Karpas-422 (cell line): ENCODE data around the gene MGAT5B. TPM values are rescaled to one million over a fixed set of nuclear protein-coding genes. Genes with fewer than 3 reads are reported as not detected.

Source experiments
- DNase-seq: peaks from one replicate; pipeline ENCODE4 v3.0.0-alpha.2; 2015
- H2AFZ ChIP-seq: fragments of 200-600 bp; sonication (generic); 2 replicates; pipeline ENCODE4 v1.6.1; 2014; ENCODE audit warnings: antibody characterized with exemption, low read length, mixed read lengths
- H3K27ac ChIP-seq: fragments of 200-600 bp; sonication (generic); 2 replicates; pipeline ENCODE4 v1.5.1; 2014; ENCODE audit warnings: mild to moderate bottlenecking, low read length, moderate library complexity
- H3K27me3 ChIP-seq: fragments of 200-600 bp; sonication (generic); 2 replicates; pipeline ENCODE4 v1.6.1; 2014; ENCODE audit warnings: low read length, mixed read lengths
- H3K36me3 ChIP-seq: fragments of 200-600 bp; sonication (generic); 2 replicates; pipeline ENCODE4 v1.6.1; 2014; ENCODE audit warnings: low read length, mixed read lengths; ENCODE audit not compliant: insufficient read depth
- H3K4me1 ChIP-seq: fragments of 200-600 bp; sonication (generic); 2 replicates; pipeline ENCODE4 v1.6.1; 2014; ENCODE audit warnings: mild to moderate bottlenecking, low read length, mixed read lengths
- H3K4me2 ChIP-seq: fragments of 200-600 bp; sonication (generic); 2 replicates; pipeline ENCODE4 v1.6.1; 2014; ENCODE audit warnings: low read length, low read depth, mild to moderate bottlenecking; ENCODE audit not compliant: poor library complexity, severe bottlenecking
- H3K4me3 ChIP-seq: fragments of 200-600 bp; sonication (generic); 2 replicates; pipeline ENCODE4 v1.5.1; 2014; ENCODE audit warnings: mild to moderate bottlenecking, antibody characterized with exemption, low read length, mixed read lengths
- H3K79me2 ChIP-seq: fragments of 200-600 bp; sonication (generic); 2 replicates; pipeline ENCODE4 v1.6.1; 2014; ENCODE audit warnings: mild to moderate bottlenecking, low read length, mixed read lengths
- H3K9ac ChIP-seq: fragments of 200-600 bp; sonication (generic); 2 replicates; pipeline ENCODE4 v1.6.0; 2014; ENCODE audit warnings: low read length
- H3K9me2 ChIP-seq: fragments of 200-600 bp; sonication (generic), shearing (Covaris generic); replicated peaks from 2 replicates; pipeline ENCODE4 v1.6.0; 2014; ENCODE audit warnings: mild to moderate bottlenecking, low read length, moderate library complexity; ENCODE audit not compliant: insufficient read depth
- H3K9me3 ChIP-seq: fragments of 300-700, 200-600 bp; sonication (generic); 2 replicates; pipeline ENCODE4 v1.6.1; 2014; ENCODE audit warnings: low read length, mixed read lengths
- H4K20me1 ChIP-seq: fragments of 200-600 bp; sonication (generic); 2 replicates; pipeline ENCODE4 v1.6.1; 2014; ENCODE audit warnings: mild to moderate bottlenecking, antibody characterized with exemption, low read length, low read depth; ENCODE audit not compliant: insufficient read depth
- total RNA-seq: library from RNA; depleted of rRNA; stranded (reverse); fragments of >200 nt; shearing (Covaris generic); gene quantifications from 2 replicates; pipeline ENCODE4 v1.2.3, GENCODE V29; 2014; ENCODE audit warnings: low replicate concordance

MGAT5B gene
- total RNA-seq, 1 experiment from 2014 or later = not detected

DNA sequence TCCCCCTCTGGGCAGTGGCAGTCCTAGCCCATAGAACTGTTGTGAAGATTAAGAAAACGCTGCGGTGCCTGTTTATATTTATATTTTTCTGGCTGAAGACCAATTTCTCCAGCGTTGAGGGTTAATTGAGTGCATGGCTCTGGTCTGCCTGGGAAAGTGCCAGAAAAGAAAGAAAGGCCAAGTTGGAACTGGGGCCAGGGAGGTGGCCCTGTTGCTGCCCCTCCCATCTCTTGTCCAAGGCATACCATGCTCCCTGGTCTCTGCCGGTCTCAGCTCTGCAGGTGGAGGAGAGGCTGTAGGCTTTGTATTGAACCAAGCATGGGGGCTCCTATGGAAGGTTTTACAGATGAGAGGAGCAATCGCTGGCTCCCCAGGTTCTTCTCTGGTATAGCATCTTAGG, 124.7 kb downstream of the MGAT5B start:
- H3K79me2 ChIP-seq = no peaks in the 10 kb centered on the region
- H4K20me1 ChIP-seq = no peaks in the 10 kb centered on the region
- H3K9me3 ChIP-seq = no peaks in the 10 kb centered on the region
- H3K4me2 ChIP-seq = no peak overlapping the region
- H2AFZ ChIP-seq = no peak overlapping the region
- H3K4me1 ChIP-seq = peaks cover 7% of the 10 kb centered on the region
- no peaks in the 10 kb centered on the region for H3K9me2 ChIP-seq
- no peaks in the 10 kb centered on the region for H3K27me3 ChIP-seq
- no peak overlapping the region for H3K9ac ChIP-seq
- no peak overlapping the region for H3K4me3 ChIP-seq
- H3K27ac ChIP-seq = no peak overlapping the region
- no peak for DNase-seq
- H3K36me3 ChIP-seq = no peaks in the 10 kb centered on the region

DNA sequence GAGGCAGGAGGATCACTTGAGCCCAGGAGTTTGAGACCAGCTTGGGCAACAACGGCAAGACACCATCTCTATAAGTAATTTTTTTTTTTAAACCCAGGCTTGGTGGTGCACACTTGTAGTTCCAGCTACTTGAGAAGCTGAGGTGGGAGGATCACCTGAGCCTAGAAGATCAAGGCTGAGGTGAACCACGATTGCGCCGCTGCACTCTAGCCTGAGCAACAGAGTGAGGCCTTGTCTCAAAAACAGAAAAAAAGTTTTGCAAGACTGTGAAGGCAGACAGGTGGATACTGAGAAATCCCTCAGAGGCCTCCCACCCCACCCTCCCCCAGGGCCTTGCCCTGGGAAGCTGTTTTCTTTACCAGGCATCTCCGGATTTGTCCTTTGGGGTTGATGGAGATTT, 125.4 kb downstream of the MGAT5B start:
- Histone ChIP-seq H3K4me3 (no peak overlapping the region), H3K27ac (no peak overlapping the region), H3K4me1 (peaks cover 14% of the 10 kb centered on the region), H3K9ac (no peak overlapping the region), H3K4me2 (no peak overlapping the region), H2AFZ (no peak overlapping the region), H3K36me3 (no peaks in the 10 kb centered on the region), H4K20me1 (no peaks in the 10 kb centered on the region), H3K9me2 (no peaks in the 10 kb centered on the region), H3K27me3 (no peaks in the 10 kb centered on the region), H3K9me3 (no peaks in the 10 kb centered on the region), H3K79me2 (no peaks in the 10 kb centered on the region)
- DNase-seq = no peak

DNA sequence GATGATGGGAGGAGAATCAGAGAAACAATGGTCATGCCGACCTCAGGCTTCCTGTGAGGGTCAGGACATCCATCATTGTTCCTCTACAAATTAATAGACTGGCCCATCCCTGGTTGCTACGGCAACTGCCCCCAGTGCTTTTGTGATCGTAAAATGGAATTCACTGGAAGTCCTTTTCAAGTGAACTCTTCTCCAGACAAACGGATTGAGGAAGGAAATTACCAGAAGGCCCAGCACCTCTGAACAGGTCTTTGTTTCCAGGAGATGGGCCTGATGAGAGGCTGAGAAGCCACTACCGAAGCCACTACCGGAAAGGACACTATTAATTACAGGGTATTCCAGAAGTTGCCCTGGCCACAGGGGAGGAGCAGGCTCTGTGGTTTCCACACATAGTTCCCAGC, 126.0 kb downstream of the MGAT5B start:
- H3K79me2 ChIP-seq = no peaks in the 10 kb centered on the region
- no peaks in the 10 kb centered on the region for H3K36me3 ChIP-seq
- H3K4me2 ChIP-seq = no peak overlapping the region
- H3K4me3 ChIP-seq = no peak overlapping the region
- H4K20me1 ChIP-seq = no peaks in the 10 kb centered on the region
- H2AFZ ChIP-seq = no peak overlapping the region
- peaks cover 14% of the 10 kb centered on the region for H3K4me1 ChIP-seq
- no peak overlapping the region for H3K27ac ChIP-seq
- H3K9ac ChIP-seq = no peak overlapping the region
- no peaks in the 10 kb centered on the region for H3K9me3 ChIP-seq
- DNase-seq = no peak
- no peaks in the 10 kb centered on the region for H3K9me2 ChIP-seq
- no peaks in the 10 kb centered on the region for H3K27me3 ChIP-seq

DNA sequence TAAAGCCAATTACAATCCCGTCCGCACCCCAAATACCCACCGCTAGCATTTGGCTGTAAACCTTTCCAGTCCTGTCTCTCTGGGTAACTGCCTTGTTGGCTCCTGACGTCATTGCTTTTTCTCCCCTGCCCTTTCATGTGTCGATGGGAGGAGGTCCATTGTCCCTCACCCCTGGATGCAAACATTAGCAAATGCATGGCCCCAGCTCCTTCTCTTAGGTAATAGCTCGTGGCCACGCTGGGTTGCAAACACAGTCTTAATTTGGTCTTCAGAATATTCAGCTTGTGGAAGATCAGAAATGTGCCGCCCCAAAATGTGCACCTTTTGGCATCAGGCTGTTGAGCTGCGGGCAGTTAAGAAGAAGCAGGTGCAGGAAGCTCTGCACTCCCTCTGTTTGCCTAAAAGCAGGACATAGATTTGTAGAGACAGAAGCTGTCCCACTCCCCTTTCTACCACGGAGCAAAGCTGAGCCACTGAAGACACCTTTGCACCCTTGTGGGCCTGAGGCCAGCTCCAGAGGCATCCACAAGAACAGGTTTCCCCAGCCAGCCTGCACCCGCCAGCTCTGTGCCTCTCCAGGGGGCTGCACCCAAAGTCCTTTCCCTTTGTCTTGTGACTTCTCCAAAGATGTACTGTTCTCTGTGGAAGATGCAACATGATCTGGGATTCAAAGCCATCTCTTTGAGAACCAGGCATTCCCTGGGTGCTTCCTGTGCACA, 127.3 kb downstream of the MGAT5B start:
- DNase-seq = no peak
- Histone ChIP-seq H3K27me3 (no peaks in the 10 kb centered on the region), H3K36me3 (no peaks in the 10 kb centered on the region), H3K9me2 (no peaks in the 10 kb centered on the region), H3K27ac (no peak overlapping the region), H2AFZ (no peak overlapping the region), H3K9me3 (no peaks in the 10 kb centered on the region), H3K9ac (no peak overlapping the region), H3K4me2 (no peak overlapping the region), H3K4me3 (no peak overlapping the region), H4K20me1 (no peaks in the 10 kb centered on the region), H3K4me1 (peaks cover 14% of the 10 kb centered on the region), H3K79me2 (no peaks in the 10 kb centered on the region)

DNA sequence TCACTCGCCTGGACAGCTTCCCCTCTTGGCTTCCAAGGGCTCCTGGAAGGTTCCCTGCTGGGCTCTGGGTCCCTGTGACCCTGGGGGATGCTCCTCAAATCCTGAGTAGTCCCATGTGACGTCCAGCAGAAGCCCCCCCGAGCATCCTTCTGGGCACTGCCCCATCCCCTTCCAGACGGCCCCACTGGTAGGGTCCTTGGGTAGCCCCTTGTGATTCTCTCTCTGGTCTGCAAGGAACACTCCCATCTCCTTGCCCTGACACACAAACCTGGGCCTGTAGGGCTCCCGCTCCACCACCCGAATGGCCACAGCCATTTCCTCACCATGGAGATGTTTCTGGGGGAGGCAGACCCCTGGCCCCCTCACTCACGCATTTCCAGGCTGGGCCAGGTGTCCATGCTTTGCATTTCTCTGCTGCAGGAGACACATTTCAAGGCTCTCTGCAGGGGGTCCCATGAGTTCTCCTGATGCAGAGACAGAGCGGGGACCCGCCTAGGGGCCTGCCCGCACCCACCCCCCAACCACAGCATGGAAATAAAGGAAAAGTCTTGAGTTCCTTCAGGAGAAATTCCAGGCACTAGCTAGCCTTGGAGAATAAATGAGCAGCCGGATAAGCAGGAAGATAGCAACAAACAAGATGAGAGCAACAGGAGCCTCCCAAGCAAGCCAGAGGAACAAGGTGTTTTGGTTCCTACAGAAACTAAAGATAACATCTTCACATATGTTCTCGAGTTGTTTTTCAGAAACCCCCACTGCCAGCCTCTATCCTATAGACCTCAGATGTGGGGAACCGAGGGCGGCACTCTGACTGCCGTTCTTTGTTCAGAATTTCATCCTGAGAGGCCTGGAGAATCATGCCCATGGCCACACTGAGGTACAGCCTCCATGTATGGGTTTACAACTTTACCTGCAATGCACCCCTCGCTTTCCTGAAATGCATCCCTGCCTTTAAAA, 128.8 kb downstream of the MGAT5B start:
- H3K9me2 ChIP-seq = no peaks in the 10 kb centered on the region
- peaks cover 14% of the 10 kb centered on the region for H3K4me1 ChIP-seq
- H3K79me2 ChIP-seq = no peaks in the 10 kb centered on the region
- no peak for DNase-seq
- no peak overlapping the region for H3K27ac ChIP-seq
- no peaks in the 10 kb centered on the region for H3K9me3 ChIP-seq
- H3K4me3 ChIP-seq = no peak overlapping the region
- no peak overlapping the region for H3K4me2 ChIP-seq
- H3K9ac ChIP-seq = no peak overlapping the region
- H3K27me3 ChIP-seq = no peaks in the 10 kb centered on the region
- no peaks in the 10 kb centered on the region for H3K36me3 ChIP-seq
- H2AFZ ChIP-seq = no peak overlapping the region
- H4K20me1 ChIP-seq = no peaks in the 10 kb centered on the region

DNA sequence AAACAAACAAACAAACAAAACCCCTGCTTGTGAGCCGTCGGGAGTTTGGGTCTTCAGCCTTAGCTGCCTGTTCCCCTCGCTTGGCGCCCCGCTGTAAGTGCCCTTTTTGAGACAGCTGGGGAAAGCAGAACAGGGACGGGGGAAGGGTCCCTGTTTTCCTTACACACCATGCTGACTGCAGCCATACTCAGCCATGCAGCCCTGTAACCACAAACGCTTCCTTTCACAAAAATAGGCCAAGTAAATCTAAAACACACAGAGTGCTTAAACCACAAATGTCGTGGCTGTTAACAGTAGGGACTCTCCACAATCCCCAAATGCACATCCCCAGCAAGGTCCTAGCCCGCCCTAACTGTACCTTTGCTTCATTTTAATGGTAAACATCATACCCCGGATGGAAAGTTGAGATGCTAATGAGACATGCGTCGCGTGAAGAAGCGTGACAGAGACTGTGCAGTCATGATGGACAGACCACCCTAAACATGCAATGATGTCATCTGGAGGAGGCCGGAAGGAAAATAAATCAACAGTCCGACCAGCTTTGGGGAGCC, 129.9 kb downstream of the MGAT5B start:
- no peaks in the 10 kb centered on the region for H3K79me2 ChIP-seq
- H3K9ac ChIP-seq = no peak overlapping the region
- H3K27ac ChIP-seq = no peak overlapping the region
- no peak overlapping the region for H2AFZ ChIP-seq
- peaks cover 14% of the 10 kb centered on the region for H3K4me1 ChIP-seq
- no peak for DNase-seq
- H4K20me1 ChIP-seq = no peaks in the 10 kb centered on the region
- H3K27me3 ChIP-seq = no peaks in the 10 kb centered on the region
- no peaks in the 10 kb centered on the region for H3K36me3 ChIP-seq
- no peak overlapping the region for H3K4me3 ChIP-seq
- no peaks in the 10 kb centered on the region for H3K9me3 ChIP-seq
- H3K4me2 ChIP-seq = peak overlapping the region; percentile 10
- no peaks in the 10 kb centered on the region for H3K9me2 ChIP-seq

DNA sequence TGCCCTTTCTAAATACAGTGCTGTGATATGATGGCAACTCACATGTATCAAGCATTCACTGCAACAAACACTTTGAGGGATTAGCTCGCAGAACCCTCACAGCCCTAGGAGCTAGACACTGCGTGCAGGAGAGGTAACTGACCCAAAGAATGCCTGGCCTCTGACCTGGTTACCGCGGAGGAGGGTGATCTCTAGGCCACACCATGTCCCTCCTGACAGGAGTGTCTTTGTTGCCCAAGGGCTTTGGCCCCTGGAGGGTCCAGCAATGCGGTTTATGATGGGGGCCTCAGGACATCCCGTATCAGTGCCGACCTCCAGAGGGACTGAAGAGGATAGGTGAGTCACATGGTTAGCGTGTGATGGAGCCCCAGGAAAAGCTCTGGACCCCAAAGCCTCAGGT, 130.6 kb downstream of the MGAT5B start:
- H3K79me2 ChIP-seq = no peaks in the 10 kb centered on the region
- DNase-seq = no peak
- no peaks in the 10 kb centered on the region for H3K9me2 ChIP-seq
- H4K20me1 ChIP-seq = no peaks in the 10 kb centered on the region
- peaks cover 14% of the 10 kb centered on the region for H3K4me1 ChIP-seq
- H3K9me3 ChIP-seq = no peaks in the 10 kb centered on the region
- no peak overlapping the region for H3K4me3 ChIP-seq
- H2AFZ ChIP-seq = no peak overlapping the region
- no peak overlapping the region for H3K9ac ChIP-seq
- H3K27ac ChIP-seq = no peak overlapping the region
- no peaks in the 10 kb centered on the region for H3K36me3 ChIP-seq
- no peaks in the 10 kb centered on the region for H3K27me3 ChIP-seq
- no peak overlapping the region for H3K4me2 ChIP-seq
